HT1080 (cell line): ENCODE results near the gene ZNF318. TPM values are rescaled to one million over a fixed set of nuclear protein-coding genes. Genes with fewer than 3 reads are reported as not detected.
A peak's percentile ranks its signal among the peaks of the same experiment; 100 is the strongest.
"Not testable (repeated sequence)": the region's sequence is repeated elsewhere in the genome, so short reads cannot be mapped to it uniquely, and the experiment has no call there.

Experiments
- DNase-seq: peaks from one replicate; pipeline ENCODE4 v3.0.0-alpha.2; 2015; ENCODE audit warnings: low read depth
- total RNA-seq: library from RNA; depleted of rRNA; stranded (reverse); fragments of >200 nt; shearing (Covaris generic); gene quantifications from 2 replicates; pipeline ENCODE4 v1.2.3, GENCODE V29; 2014

Gene ZNF318
- total RNA-seq, 1 experiment from 2014 or later, result 6.4 TPM

GRCh38 chr6:43383021-43383667, 13.7 kb upstream of the ZNF318 start:
- DNase-seq, result peak; percentile 58

GRCh38 chr6:43380858-43381257, 11.4 kb upstream of the ZNF318 start:
- DNase-seq, result not testable (repeated sequence)

DNA sequence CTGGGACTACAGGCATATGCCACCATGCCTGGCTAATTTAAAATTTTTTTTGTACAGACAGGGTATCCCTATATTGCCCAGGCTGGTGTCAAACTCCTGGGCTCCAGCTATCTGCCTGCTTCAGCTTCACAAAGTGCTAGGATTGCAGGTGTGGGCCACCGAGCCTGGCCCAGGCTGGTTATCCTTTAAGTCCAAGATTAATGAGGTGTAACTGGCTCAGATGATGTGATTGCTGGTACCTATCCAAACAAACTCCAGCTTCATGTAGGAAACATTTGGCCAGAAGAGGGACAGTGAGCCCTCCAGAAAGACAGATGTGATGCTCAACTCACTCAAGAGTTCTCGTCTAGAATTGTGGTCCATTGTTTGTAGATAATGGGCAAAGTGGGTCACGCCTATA, 9.2 kb upstream of the ZNF318 start:
- DNase-seq, result no peak

GRCh38 chr6:43377710-43378229, 8.3 kb upstream of the ZNF318 start:
- DNase-seq, result no peak

DNA sequence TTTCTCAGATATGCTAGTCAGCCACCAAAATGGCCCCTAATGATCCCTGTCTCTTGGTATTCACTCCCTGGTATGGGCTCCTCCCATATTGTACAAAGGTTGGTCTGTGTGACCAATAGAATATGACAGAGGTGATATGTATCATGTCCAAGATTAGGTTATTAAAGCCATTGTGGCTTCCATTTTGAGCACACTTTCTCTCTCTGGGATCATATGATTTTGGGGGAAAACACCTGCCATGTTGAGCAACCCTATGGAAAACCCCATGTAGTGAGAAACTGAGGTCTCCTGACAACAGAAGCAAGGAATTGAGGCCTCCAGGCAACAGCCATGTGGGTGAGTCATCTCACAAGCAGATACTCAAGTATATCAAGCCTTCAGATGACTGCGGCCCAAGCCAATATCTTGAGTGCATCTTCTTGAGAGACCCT, 7.1 kb upstream of the ZNF318 start:
- DNase-seq, result no peak

- no peak for DNase-seq
Measured at GRCh38 chr6:43375693-43376092, 6.2 kb upstream of the ZNF318 start.

DNA sequence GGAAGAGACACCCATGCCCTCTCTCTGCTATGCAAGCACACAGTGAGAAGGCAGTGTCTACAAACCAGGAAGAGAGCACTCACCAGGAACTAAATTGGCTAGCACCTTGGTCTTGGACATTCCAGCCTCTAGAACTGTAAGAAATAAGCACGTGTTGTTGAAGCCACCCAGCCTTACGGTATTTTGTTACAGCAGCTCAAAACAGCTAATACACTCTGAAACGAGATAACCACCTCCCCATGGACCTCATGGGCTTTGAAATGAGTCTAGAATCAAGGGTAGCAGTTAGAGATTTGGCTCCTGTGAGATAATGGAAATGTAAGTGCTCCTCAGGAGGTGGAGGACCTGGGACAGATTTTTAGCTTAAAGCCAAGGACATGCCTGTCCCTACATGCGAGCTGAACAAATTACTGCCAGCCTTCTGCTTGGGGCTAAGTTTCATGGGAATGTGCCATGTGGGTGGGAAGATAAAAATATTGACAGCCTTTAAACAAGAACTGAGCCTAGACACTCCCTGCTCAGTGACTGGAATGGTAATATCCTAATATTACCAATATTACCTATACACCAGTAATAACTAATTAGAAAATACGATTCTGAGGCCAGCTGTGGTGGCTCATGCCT, 3.9 kb upstream of the ZNF318 start:
- no peak for DNase-seq

- not testable (repeated sequence) for DNase-seq
Measured at GRCh38 chr6:43370003-43370580, 645 bp upstream of the ZNF318 start.

DNA sequence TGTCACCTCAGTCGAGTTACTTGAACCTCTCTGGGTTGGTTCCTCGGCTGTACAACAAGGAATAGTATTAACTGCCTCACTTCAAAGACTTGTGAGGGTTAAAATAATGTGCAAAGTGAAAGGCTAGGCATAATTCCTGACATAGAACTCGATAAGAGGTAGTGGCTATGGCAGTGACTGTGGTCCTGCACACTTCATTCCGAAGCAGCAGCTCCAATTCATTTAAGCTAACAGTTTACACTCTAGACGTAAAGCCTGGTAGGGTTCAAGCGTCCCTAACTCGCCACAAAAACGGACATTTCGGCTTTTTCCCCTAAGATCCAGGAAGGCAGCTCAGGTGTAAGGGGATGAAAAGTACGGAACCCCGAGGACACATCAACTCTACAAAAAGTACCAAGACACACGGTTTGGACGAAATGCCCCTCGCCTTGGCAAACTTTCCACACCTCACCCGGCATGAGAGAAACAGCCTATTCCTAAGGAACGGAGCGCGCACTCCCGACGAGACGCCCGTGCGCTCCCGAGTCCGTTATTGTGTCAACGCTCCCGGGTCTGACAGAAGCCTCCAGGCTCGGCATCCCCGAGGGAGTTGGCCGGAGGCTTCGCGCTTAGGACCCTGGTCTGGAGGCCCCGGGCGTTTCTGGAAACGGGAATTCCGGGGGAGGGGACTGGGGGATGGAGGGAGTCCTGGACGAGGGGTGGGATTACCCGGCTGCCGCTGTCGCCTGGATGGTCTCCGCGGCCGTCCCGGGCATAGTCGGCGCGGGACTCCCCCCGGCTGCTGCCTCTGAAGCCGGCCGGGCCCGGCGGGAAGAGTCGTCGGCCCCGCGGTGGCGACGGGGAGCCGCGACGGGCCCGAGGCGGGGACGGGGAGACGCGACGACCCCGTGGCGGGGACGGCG, 937 bp downstream of the ZNF318 start:
- DNase-seq, result no peak

DNA sequence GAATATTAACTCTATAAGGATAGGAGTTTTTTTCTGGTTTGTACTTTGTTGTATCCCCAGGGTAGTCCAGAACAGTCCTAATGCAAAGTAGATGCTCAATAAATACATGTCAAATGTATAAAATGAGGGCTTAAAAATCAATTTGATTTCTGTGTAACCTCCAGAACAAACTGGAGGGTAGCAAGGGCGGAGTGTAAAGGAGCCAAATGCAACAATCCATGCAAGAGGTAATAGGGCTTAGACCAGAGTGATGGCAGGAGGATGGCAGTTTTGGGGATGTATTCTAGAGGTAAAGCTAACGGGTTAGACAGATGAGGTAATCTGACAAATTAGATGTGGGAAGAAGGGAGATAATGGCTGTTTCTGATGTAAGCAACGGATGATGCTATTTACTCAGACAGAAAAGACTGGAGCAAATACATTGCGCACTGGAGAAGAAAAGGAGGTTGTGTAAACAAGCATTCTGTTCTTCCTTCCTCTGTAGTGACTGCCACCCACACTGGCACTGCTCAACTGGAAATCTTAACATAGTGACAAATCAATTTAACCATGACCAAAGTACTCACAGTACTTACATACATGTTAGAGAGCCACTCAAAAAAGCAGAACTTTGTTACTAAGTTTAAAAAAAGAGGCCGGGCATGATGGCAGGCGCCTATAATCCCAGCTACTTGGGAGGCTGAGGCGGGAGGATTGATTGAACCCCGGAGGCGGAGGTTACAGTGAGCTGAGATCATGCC, 2.0 kb downstream of the ZNF318 start:
- no peak for DNase-seq

DNA sequence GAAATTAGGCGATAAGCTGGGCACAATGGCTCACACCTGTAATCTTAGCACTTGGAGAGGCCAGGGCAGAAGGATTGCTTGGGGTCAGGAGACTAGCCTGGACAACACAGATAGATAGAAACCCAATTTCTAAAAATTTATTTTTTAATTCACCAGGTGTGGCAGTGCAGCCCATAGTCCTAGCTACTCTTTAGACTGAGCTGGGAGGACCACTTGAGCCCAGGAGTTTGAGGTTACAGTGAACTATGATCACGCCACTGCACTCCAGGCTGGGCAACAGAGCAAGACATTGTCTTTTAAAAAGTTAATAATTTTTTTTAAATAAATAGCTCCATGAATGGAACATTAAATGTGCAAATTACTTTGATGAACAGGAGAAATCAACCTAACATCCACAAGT, 8.2 kb downstream of the ZNF318 start:
- DNase-seq, result no peak

GRCh38 chr6:43359831-43360230, 9.6 kb downstream of the ZNF318 start:
- DNase-seq, result no peak

DNA sequence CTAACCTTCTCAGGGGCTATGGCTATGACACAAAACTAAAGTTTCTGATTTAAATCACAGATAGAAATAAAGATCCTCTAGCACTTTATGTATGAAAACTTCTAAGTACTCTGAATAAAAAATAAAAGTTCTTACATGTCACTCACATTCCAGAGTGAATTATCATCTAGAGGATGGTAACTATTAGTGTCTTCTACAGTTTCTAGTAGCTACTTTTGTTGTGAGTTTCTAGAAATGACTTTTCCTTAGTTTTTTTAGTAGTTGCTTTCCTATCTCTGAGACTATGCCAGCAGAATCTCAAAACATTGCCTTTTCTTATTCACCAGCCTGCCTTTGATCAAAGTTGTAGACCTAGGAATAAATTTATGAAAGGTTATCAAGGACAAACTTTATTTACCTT, 10.1 kb downstream of the ZNF318 start:
- DNase-seq, result no peak

- DNase-seq, result peak; percentile 17
Measured at GRCh38 chr6:43355862-43356590, 13.4 kb downstream of the ZNF318 start.

DNA sequence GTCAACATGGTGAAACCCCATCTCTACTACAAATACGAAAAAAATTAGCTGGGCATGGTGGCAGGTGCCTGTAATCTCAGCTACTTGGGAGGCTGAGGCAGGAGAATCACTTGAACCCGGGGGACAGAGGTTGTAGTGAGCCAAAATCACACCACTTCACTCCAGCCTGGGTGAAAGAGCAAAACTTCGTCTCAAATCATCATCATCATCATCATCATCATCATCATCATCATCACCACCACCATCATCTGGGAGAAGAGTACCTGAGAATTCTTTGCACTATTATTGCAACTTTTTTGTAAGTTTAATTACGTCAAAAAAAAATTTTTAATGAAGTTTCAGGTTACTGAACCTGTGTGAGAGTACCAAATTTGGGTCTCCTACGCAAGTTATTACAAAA, 17.5 kb downstream of the ZNF318 start:
- not testable (repeated sequence) for DNase-seq

DNA sequence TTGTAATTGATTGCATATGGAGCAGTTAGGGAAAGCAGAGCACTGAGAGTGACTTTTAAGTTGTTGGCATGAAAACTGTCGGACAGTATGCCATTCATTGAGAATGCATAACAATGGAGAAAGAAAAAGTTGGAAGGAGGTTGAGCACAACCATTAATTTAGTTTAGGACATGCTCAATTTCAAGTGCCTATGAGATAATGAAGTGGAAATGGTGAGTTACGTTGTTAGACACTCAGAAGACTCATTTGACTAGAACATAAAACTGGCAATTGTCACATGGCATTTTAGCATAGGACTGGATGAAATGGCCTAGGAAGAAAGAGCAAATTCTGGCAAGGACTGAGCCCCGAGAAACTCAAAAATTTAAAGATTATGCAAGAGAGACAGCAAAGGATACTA, 22.0 kb downstream of the ZNF318 start:
- DNase-seq, result no peak

DNA sequence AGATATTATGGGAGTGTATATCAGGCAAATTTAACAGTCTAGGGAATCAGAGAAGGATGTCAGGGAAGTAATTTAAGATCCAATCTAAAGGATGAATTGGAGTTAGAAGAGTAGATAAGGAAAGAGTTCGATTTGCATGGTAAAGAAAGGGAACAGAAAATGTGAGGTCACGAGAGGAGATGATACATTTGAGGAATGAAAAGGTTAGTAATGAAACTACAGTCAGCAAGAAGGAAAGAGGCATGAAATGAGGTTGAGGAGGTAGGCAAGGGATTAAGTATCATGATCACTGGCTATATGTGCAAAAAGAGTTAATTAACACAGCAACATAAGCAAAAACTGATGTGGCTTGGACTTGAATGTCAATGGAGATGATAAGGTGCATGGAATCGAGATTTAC, 22.4 kb downstream of the ZNF318 start:
- DNase-seq, result no peak

- not testable (repeated sequence) for DNase-seq
Measured at GRCh38 chr6:43346243-43346642, 23.2 kb downstream of the ZNF318 start.

- DNase-seq, result no peak
Measured at GRCh38 chr6:43339168-43339567, 30.3 kb downstream of the ZNF318 start.

DNA sequence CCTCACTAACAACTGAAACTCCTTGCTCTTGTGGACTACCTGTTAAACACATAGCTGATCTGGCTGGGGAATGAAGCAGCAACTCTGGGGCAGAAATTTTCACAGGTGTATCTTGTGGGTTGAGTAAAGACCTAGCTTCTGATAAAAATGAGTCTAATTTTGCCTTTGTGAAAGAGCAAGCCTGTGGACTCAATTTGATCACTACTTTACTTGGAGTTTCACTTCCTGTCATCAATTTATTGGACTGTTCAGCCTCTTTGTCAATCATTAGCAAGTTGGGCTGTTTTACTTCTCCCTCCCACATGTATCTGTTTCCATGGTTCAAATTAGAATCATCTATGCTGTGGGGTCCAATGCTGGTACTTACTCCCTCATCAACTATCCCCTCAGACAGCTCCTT, 31.2 kb downstream of the ZNF318 start:
- no peak for DNase-seq
